Ascending aorta (tissue), 2 donors: ENCODE measurements around the gene TMC1. TPM values are rescaled to one million over a fixed set of nuclear protein-coding genes. Genes with fewer than 3 reads are reported as not detected.

Experiments
- DNase-seq, 2 donors: peaks; one replicate each; pipeline ENCODE4 v3.0.0-alpha.2; 2019; ENCODE audit warnings: low spot score in 2 of 2
- H3K27ac ChIP-seq, 2 donors: fragments of 200-600 bp; sonication (generic); one replicate each; pipeline ENCODE4 v1.5.1; 2016 to 2017; ENCODE audit warnings: mild to moderate bottlenecking in 1 of 2
- H3K27me3 ChIP-seq: fragments of 200-600 bp; sonication (generic); one replicate; pipeline ENCODE4 v1.5.1; 2017
- H3K36me3 ChIP-seq, 2 donors: fragments of 200-600 bp; sonication (generic); one replicate each; pipeline ENCODE4 v1.5.1; 2016
- H3K4me1 ChIP-seq, 2 donors: fragments of 200-600 bp; sonication (generic); one replicate each; pipeline ENCODE4 v1.5.1; 2016 to 2017; ENCODE audit warnings: mild to moderate bottlenecking in 1 of 2
- H3K4me3 ChIP-seq, 2 donors: fragments of 200-600 bp; sonication (generic); one replicate each; pipeline ENCODE4 v1.5.1; 2016 to 2017; ENCODE audit warnings: mild to moderate bottlenecking in 1 of 2
- H3K9me3 ChIP-seq, 2 donors: fragments of 200-600 bp; sonication (generic); one replicate each; pipeline ENCODE4 v1.5.1; 2016
- CTCF ChIP-seq, 3 experiments: fragments of 200-600 bp in 2 of 3; fragments of 450-650 bp in 1 of 3; sonication (generic) in 2 of 3; IDR thresholded peaks; one replicate each; pipeline ENCODE4 v1.5.1; 2016 to 2019; ENCODE audit warnings: antibody characterized with exemption in 3 of 3, mild to moderate bottlenecking in 1 of 3, moderate library complexity in 1 of 3
- intact Hi-C: fragments of 100-400 bp; cut with DNase I; formaldehyde crosslinking; loops from one replicate; pipeline ENCODE4 v1.15.1; 2023
- total RNA-seq: library from RNA; depleted of rRNA; stranded (reverse); fragments of >200 nt; gene quantifications from one replicate; pipeline ENCODE4 v1.1.0, GENCODE V29; 2016

The TMC1 gene
- total RNA-seq, 1 donor from 2014 or later = not detected

- DNase-seq = no peak
- intact Hi-C loops = no loop called here
- Histone ChIP-seq H3K27me3 (no peaks in the 10 kb centered on the region), H3K4me3 (no peak overlapping the region), H3K36me3 (peaks cover 0 to 9% of the 10 kb centered on the region in 2 donors), H3K9me3 (no peaks in the 10 kb centered on the region), H3K4me1 (peaks cover 0 to 11% of the 10 kb centered on the region in 2 donors), H3K27ac (no peak overlapping the region)
- no peak for TF ChIP-seq CTCF (IDR thresholded peaks at IDR 0.05)
Observed at GRCh38 chr9:72884508-72884907, 363.1 kb downstream of the TMC1 start.

Other genes starting within 250 kb of the TMC1 start
- 189 TPM for gene ZFAND5, start 156.4 kb upstream of the TMC1 start, total RNA-seq